Measurements from ENCODE around the gene FBXO10.
"Not testable (repeated sequence)": the region's sequence is repeated elsewhere in the genome, so short reads cannot be mapped to it uniquely, and the experiment has no call there.

Gene FBXO10

GRCh38 chr9:37511016-37512010 is 64.9 kb downstream of the FBXO10 start:
- no peak overlapping the region for H3K4me3 ChIP-seq (replicated peaks in 1 of 2; ENCODE audit: low read depth in 2 of 2, low read length in 2 of 2)
- DNase-seq (ENCODE audit: low read depth in 2 of 2) = no peak
- peak; percentile 15 for TF ChIP-seq CTCF (IDR thresholded peaks at IDR 0.05; ENCODE audit: low read depth, low read length)

- H3K4me3 ChIP-seq (replicated peaks in 1 of 2; ENCODE audit: low read depth in 2 of 2, low read length in 2 of 2); DNase-seq (ENCODE audit: low read depth in 2 of 2): not testable (repeated sequence)
Measured at GRCh38 chr9:37510053-37510452, 66.1 kb downstream of the FBXO10 start.

- no peak for DNase-seq (ENCODE audit: low read depth in 2 of 2)
- TF ChIP-seq CTCF (IDR thresholded peaks at IDR 0.05; ENCODE audit: low read depth, low read length) = no peak
- no peak overlapping the region for H3K4me3 ChIP-seq (replicated peaks in 1 of 2; ENCODE audit: low read depth in 2 of 2, low read length in 2 of 2)
Measured at GRCh38 chr9:37509536-37509935, 66.6 kb downstream of the FBXO10 start.

- DNase-seq (ENCODE audit: low read depth in 2 of 2) = no peak
- TF ChIP-seq CTCF (IDR thresholded peaks at IDR 0.05; ENCODE audit: low read depth, low read length) = no peak
- H3K4me3 ChIP-seq (replicated peaks in 1 of 2; ENCODE audit: low read depth in 2 of 2, low read length in 2 of 2) = no peak overlapping the region
Measured at GRCh38 chr9:37508834-37509206, 67.4 kb downstream of the FBXO10 start.

- DNase-seq (ENCODE audit: low read depth in 2 of 2) = peak in 1 of 2 donors; percentile 5
- TF ChIP-seq CTCF (IDR thresholded peaks at IDR 0.05; ENCODE audit: low read depth, low read length) = no peak
Measured at GRCh38 chr9:37508135-37508833, 67.9 kb downstream of the FBXO10 start.

GRCh38 chr9:37507566-37508134 is 68.5 kb downstream of the FBXO10 start:
- no peak for DNase-seq (ENCODE audit: low read depth in 2 of 2)
- H3K4me3 ChIP-seq (replicated peaks in 1 of 2; ENCODE audit: low read depth in 2 of 2, low read length in 2 of 2) = no peak overlapping the region
- no peak for TF ChIP-seq CTCF (IDR thresholded peaks at IDR 0.05; ENCODE audit: low read depth, low read length)

More at GRCh38 chr9:37508135-37508833, 67.9 kb downstream of the FBXO10 start:
- no peak overlapping the region for H3K4me3 ChIP-seq (replicated peaks in 1 of 2; ENCODE audit: low read depth in 2 of 2, low read length in 2 of 2)

GRCh38 chr9:37504605-37505004 is 71.6 kb downstream of the FBXO10 start:
- no peak for DNase-seq (ENCODE audit: low read depth in 2 of 2)
- TF ChIP-seq CTCF (IDR thresholded peaks at IDR 0.05; ENCODE audit: low read depth, low read length) = no peak
- no peak overlapping the region for H3K4me3 ChIP-seq (replicated peaks in 1 of 2; ENCODE audit: low read depth in 2 of 2, low read length in 2 of 2)

Data from cardiac fibroblast (primary cell).